LoVo (cell line): ENCODE results near the gene TRHDE.

Experiments used
- DNase-seq: peaks from one replicate; pipeline ENCODE4 v3.0.0-alpha.2; 2016; ENCODE audit warnings: low spot score

TRHDE gene, protein sequence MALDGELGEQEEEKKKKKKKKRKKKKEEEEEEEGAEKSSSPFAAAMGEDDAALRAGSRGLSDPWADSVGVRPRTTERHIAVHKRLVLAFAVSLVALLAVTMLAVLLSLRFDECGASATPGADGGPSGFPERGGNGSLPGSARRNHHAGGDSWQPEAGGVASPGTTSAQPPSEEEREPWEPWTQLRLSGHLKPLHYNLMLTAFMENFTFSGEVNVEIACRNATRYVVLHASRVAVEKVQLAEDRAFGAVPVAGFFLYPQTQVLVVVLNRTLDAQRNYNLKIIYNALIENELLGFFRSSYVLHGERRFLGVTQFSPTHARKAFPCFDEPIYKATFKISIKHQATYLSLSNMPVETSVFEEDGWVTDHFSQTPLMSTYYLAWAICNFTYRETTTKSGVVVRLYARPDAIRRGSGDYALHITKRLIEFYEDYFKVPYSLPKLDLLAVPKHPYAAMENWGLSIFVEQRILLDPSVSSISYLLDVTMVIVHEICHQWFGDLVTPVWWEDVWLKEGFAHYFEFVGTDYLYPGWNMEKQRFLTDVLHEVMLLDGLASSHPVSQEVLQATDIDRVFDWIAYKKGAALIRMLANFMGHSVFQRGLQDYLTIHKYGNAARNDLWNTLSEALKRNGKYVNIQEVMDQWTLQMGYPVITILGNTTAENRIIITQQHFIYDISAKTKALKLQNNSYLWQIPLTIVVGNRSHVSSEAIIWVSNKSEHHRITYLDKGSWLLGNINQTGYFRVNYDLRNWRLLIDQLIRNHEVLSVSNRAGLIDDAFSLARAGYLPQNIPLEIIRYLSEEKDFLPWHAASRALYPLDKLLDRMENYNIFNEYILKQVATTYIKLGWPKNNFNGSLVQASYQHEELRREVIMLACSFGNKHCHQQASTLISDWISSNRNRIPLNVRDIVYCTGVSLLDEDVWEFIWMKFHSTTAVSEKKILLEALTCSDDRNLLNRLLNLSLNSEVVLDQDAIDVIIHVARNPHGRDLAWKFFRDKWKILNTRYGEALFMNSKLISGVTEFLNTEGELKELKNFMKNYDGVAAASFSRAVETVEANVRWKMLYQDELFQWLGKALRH

DNA sequence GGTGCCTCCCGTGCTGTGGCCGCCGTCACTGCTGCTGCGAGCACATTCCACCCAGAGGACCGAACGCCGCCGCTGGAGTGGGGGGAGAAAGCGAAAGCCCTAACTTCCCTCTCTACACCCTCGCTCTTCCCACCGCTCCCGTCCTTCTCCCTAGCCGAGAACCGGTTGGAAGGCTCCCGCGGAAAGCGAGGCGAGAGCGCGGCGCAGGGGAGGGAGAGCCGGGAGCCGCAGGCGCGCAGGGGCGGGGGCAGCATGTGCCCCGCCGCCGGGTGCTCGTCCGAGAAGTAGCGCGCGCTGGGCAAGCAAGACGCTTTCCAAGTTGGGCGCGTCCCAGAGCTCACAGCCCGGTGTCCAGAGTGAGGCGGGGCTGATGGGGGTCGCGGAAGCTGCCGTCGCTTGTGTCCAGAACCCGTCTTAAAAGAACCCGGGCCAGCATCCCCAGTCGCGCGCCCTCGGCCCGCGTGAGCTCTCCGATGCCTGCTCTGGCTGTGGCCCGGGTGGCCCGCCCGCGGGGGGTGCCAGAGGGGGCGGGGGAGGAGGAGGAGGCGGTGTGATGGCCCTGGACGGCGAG is at the start of gene TRHDE:
TSS of gene TRHDE (plus strand) at position 280 of the 571 bp plus-strand sequence. CDS start at position 554, 274 bp downstream.
- no peak for DNase-seq

DNA sequence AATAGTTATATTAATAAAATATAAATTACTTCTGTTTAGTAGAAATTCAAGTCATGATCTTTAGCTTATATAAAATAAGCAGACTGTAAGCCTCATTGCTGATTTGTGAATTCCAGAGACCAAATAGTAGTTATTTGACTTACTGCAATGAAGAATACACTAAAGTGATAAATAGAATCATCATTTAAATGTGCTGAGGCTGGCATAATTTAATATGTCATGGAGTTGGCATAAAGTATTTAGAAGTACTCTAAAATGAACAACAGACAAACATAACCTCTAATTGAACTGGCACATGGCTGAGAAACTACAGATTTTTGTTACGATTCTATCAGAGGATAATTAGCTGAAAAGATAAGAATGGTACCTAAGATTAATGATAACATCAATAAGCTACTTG is 45.7 kb upstream of the TRHDE start:
- DNase-seq, result no peak

DNA sequence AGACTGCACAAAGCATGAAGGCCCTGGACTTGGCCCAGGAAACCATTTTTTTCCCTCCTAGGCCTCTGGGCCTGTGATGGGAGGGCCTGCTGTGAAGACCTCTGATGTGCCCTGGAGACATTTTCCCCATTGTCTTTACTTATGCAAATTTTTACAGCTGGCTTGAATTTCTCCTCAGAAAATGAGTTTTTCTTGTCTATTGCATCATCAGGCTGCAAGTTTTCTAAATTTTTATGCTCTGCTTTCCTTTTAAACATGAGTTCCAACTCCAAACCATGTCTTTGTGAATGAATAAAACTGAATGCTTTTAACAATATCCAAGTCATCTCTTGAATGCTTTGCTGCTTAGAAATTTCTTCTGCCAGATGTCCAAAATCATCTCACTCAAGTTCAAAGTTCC is 43.7 kb upstream of the TRHDE start:
- DNase-seq, result no peak

- no peak for DNase-seq
Measured at GRCh38 chr12:72230589-72230988, 41.6 kb upstream of the TRHDE start.

DNA sequence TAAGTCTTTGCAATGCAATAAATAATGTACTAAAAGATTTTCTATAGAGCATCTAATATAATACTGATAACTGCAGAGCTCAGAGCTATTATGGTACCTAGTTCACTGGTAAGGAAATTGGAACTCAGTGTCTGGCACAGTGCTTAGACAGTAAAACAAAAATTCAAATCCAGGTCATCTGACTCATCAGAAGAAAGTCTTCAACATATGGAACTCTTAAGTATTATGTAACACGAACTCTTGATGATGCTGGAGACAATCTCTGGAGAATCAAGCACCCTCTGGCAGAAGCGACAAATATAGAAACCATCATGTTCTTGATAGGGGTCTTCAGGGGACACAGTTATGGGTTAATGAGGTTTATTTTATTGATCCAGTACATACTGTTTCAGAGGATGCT is 37.3 kb upstream of the TRHDE start:
- DNase-seq, result no peak

- no peak for DNase-seq
Measured at GRCh38 chr12:72236071-72236705, 36.0 kb upstream of the TRHDE start.

GRCh38 chr12:72241552-72241951 is 30.6 kb upstream of the TRHDE start:
- no peak for DNase-seq

- DNase-seq, result no peak
Measured at GRCh38 chr12:72242946-72243345, 29.2 kb upstream of the TRHDE start.

DNA sequence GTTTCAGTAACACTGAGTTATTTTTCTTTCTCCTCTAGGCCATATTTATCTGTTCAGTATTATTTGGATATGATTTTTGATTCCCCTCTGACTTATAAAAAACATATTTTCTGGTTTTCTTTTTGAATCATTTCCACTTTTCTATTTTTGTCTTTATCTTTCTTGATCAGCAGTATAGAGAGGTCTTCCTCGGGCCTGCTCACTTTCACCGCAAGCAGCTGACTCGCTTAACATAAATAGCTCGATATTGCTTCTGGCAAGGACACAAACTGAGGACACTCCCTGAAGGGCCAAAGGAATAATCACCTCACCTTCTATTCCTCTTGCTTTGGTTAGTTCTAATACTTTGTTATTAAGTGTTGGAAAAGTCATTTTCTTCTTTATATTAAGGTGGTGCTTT is 25.8 kb upstream of the TRHDE start:
- DNase-seq, result no peak

DNA sequence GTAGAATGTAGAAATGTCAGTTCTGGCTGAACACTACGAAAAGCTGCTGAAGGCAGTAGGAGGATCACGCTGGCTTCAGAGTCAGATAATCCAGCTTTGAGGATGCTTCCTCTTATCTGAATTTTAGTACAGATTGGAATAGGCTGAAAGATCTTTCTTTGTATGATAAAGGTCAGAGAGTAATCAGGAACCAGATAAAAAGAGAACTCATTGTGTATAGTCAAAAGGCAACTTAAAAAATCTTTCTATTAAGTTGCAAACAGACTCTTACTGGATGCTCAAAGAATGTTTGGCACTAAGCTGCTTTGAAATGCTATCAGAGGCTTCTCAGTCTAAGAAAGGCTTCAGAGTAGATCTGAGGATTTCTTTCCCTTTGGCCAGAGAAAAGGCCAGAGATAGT is 21.8 kb upstream of the TRHDE start:
- no peak for DNase-seq

GRCh38 chr12:72256725-72257124 is 15.4 kb upstream of the TRHDE start:
- no peak for DNase-seq

DNA sequence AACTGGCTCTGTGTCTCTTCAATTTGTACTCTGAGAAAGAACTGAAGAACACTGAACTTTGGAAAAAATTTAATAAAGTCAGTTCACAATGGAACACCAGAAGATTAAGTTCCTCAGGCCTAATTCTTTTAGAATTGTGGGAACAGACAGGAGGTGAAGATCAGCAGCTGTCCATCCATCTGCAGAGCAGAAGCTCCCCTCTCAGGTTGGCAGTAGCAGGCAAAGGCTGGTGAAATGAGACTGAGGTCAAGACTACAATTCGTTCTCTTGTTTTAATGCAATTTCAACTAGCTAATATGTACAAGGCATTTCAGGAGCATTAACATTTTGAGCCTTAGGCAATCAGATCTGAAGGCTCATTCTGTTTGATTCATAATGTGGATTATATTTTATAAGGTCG is 10.3 kb upstream of the TRHDE start:
- DNase-seq, result no peak

- DNase-seq, result peak; percentile 36
Measured at GRCh38 chr12:72264548-72265175, 7.5 kb upstream of the TRHDE start.

- no peak for DNase-seq
Measured at GRCh38 chr12:72267974-72268373, 4.2 kb upstream of the TRHDE start.

DNA sequence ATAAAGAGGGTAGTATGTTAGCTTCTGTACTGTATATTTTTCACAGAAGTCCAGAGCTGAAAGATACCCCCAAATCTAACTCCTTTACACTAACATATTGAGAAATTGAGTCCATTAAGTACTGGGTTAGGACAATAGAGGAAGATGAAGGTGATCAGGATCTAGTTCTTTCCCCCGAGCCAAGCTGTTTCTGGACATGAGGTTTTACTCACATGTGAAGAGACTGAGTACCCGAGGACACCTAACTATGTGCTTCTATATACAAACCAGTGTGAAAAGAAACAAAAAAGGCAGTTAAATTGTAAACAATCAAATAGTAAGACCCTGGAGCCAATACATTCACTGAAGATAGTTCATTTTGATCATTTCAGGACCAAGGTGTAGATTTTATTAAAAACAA is 3.8 kb upstream of the TRHDE start:
- DNase-seq, result no peak

DNA sequence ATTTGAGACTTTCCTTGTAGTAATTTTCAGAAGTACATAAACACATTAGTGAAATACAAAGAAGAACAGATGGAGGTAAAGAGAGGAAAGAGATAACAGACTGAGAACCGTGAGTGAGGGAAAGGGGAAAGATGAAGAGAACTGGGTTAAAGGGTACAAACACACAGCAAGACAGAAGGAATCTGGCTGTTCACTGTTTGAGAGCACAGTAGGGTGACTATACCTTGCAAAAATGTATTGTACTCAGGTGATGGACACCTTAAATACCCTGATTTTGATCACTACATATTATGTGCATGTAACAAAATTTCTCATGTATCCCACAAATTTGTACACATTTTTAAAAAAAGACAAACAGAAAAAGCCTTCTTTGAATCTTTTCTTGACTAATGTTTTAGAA is 2.7 kb upstream of the TRHDE start:
- no peak for DNase-seq

DNA sequence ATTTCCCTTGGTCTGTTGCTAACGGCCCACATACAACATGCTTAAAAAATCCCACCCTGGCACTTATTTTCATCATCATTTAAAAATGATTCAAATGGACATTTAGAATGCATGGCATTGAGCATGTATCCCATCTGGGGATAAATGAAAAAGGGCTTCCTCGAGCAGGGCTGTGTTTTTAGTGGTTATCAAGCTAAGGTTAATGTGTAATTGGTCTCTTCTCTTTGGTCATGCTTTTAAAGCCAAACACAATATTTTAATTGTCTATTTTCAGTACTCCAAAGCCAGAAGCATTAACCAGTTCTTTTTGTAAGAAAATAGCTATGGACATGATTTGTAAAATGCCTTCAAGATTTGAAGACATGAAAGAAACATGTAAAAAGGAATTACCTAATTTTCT is 1.9 kb upstream of the TRHDE start:
- no peak for DNase-seq

GRCh38 chr12:72270961-72271360 is 1.2 kb upstream of the TRHDE start:
- DNase-seq, result no peak

DNA sequence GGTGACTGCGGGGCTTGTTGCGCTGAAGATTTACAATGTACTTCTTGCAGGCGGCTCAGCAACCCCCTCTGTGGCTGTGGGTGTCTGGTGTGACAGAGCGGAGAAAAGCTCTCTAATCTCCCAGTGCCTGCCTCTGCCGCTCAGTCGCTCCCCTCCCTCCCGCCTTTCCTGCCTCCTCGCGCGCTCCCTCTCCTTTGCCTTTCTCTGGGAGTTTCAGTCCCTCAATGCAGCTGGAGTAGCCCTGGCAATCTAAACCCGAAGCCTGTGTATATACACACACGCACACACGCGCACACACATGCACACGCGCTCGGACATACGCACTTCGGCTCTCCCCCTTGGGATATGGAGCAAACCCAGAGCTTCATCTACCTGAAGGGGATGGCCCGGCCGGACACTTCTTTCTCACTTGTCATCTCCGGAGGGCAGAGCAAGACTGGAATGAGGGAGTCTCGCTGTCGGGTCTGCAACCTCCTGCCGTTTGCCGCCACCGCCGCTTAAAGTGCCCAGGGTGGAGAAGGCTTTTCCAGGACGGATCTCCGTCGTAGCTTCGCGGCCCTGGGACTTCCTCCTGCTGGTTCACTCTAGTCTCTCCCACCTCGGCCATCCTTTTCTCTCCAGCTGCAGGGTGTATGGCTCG is 599 bp upstream of the TRHDE start:
- DNase-seq, result no peak

- no peak for DNase-seq
Measured at GRCh38 chr12:72272731-72273498, 745 bp downstream of the TRHDE start.
